NCI-H2107 (cell line): ENCODE results near the gene SEMA4D.

ENCODE experiments used
- DNase-seq: peaks from one replicate; lab custom pipeline; 2025; lab: John Stamatoyannopoulos, UW

SEMA4D gene

GRCh38 chr9:89367281-89367680, 130.6 kb downstream of the SEMA4D start:
- no peak for DNase-seq

DNA sequence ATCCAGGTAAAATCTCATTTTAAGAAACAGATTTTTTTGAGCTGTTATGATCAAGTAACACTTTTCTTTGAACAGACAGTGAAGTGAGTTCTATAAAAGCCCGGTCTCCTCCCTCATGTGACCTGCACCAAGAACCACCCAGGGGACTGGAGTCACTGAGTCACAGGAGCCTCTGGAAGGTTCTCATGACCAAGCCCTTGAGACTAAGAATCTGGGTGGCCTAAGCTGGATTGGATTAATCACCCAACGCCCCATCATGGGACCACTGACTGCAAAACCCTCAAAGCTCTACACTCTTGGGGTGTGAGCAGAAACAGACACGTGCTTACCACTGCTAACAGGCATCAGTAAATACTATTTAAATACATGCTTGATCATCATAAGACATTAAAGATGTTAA, 131.2 kb downstream of the SEMA4D start:
- no peak for DNase-seq

GRCh38 chr9:89365532-89365912, 132.4 kb downstream of the SEMA4D start:
- DNase-seq: no peak

GRCh38 chr9:89364666-89365531, 133.0 kb downstream of the SEMA4D start:
- DNase-seq: no peak

DNA sequence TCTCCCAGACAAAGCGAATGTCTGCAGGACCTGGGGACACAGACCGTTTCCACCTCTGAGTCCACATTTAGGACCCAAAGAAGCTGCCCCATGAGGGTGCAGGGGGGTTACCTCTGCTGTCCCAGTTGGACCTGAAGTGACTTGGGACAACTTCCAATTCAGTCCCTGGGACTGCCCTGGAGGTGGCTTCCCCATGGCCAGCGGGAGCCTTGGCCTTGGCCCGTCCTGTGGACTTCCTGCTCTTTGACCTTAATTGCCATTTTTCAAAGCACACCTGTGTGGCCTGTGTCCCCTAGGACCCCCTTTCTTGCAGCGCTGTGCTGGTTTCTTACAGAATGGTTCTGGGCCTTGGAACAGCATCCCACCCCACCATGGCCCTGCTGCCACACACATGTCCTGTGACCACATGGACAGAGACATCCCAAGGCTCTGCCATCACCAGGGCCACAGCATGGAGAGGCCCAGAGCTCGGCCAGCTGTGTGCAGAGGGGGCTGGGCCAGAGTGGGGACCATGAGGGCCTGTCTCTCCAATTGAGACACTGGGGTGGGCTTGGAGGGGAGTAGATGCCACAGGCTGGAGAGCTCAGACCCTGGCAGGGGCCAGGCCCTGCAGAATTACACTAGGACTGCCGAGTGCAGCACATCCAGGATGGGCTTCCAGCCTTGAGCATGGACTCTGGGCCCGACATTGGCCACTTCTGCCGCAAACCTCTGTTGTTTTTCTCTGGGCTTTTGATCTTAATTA, 133.8 kb downstream of the SEMA4D start:
- no peak for DNase-seq

DNA sequence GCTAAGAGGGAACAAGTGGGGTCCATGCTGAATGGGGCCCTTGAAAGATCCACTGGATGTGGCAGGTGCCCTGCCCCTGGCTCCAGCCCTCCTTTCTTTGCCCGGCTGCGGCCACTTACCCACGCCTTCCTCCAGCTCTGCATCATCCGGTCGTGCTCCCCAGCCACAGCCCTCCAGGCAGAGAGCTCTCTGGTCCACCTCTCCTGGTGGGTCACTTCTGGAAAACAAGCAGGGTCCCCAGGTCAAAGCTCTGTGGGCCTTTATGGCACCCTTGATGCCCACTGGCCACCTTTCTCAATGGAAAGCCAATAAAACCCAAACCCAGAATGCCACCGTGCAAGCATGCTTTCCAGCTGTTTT, 134.6 kb downstream of the SEMA4D start:
- DNase-seq: no peak

DNA sequence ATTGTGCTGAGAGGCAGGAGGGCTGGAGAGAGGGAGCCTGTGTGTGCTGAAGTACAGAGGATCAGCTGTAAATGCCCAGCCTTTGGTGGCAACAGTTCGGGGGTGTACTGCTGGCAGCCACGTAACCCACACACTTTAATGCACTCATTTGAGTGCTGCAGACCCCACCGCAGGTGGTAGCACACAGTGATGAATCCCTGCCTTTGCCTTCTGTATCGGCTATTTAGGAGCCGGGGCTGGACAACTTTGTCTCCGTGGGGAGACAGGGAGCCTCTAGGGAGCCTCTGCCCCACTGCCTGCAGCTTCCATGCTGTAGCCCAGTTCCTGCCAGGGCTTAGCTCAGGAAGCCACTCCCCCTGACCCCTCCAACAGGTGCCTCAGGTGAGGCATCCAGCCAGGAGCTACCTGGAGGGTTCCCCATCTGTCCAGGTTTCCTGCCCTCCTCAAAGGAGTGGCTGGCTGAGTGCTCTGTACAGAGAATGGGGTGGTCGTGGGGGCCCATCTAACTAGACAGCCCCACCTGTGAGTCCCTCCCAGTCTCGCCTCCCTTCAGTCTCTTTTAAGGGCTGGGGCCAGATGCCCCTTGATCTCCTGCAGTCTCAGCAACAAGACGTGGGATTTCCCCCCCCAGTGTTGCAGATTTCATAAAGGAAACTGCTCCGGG, 135.1 kb downstream of the SEMA4D start:
- no peak for DNase-seq

DNA sequence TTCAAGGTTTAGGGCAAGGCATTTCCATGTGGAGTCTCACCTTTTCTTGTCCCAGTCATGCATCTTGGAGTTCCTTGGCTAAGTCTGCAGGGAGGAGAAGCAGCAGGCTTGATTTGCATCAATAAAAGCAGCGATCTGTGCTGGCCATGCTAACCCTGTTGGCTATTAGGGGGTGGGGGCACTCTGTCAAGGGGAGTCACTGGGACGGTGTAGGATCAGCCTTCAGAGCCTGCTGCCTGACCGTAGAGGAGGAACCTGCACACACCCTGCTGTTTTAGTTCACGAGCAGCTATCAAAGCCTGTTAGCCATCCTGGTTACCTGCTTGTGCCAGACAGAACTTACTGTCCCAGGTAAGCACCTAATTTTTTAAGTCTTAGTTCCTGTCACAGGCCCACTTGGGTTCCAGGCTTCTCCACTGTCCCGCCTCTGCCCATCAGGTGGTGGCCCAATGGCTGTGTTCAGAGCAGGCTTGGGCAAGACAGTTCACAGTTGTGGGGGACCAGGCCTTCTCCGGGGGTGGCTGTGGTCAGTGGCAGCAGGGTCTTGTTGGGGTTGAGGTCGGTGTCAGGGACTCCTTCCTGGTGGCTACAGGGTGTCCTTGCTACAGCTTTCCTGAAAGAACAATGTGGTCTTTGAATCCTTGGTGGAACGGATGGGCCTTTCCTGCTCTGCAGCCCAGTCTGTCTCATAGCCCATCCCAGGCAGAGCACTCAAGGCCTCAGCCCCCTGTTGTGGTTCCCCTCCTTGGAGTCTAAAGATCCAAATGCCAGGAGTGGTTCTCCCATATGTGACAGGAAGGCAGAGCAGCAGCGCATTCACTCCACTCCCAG, 135.9 kb downstream of the SEMA4D start:
- DNase-seq: no peak

- no peak for DNase-seq
These were observed 136.9 kb downstream of the SEMA4D start for GRCh38 chr9:89361031-89361430.

GRCh38 chr9:89360465-89360864, 137.4 kb downstream of the SEMA4D start:
- DNase-seq: no peak

GRCh38 chr9:89359751-89360261, 138.1 kb downstream of the SEMA4D start:
- no peak for DNase-seq

DNA sequence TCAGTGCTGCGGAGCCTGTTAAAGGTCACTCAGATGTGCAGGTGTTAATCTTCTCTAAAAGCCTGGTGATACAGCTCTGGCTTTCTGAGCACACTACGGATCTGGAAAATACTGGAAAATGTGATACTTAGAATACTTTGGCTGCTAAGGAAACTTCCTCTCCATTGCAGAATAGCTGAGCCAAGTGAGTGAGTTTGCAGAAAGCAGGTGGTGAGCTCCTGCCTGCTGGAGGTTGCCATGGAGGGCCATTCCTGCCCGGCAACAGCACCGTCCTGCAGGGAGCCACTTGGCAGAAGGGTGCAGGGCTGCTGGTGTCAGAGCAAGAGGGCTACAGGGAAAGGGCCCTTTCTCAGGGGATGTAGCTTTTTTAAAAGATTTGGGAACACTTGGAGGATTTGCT, 138.9 kb downstream of the SEMA4D start:
- DNase-seq: peak; percentile 32

- no peak for DNase-seq
These were observed 139.5 kb downstream of the SEMA4D start for GRCh38 chr9:89358376-89358916.

DNA sequence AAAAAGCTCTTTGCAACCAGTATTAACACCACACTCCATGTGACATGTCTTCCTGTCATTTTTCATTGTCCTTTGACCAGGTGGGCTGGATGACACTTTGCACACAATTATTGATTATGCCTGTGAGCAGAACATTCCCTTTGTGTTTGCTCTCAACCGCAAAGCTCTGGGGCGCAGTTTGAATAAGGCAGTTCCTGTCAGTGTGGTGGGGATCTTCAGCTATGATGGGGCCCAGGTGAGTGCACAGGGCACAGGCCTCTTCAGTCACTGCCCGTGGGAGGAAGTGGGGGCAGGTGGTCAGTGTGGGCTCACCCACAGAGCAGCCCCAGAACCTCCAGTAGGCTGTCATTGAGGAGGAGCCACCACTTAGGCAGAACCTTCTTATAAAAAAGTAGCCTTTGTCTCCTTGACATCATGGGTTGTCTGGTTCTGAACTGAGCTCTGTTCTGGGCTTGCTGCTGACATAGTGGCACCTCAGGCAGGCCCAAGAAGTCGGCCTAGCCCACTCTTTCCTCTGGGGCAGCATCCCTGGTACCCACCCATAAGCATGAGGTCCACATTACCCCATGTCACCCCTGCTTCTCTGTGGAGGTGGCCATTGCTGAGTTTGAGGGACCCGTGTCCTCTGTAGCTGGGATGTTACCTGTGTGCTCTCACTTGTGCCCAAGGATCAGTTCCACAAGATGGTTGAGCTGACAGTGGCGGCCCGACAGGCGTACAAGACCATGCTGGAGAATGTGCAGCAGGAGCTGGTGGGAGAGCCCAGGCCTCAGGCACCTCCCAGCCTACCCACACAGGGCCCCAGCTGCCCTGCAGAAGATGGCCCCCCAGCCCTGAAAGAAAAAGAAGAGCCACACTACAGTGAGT, 140.3 kb downstream of the SEMA4D start:
- no peak for DNase-seq

GRCh38 chr9:89356782-89357181, 141.1 kb downstream of the SEMA4D start:
- no peak for DNase-seq

DNA sequence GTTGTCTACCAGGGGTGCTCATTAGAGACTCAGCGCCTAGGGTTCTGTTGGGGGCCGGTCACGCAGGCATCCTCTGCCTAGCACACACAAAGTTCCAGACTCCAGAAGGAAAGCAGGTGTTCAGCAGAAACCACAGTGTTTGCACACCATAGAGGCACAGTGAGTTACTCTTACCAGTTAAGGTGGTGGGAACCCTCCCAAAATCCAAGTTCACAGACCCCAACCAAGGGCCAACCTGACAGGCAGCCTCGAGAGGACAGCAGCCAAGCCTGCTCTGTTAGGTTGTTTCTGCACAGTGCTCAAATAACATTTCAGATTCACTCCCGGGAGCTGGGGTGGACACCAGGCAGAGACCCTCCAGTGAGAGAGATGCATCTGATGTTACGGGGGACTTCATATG, 143.4 kb downstream of the SEMA4D start:
- no peak for DNase-seq

GRCh38 chr9:89353989-89354388, 143.9 kb downstream of the SEMA4D start:
- no peak for DNase-seq

- DNase-seq: no peak
These were observed 144.9 kb downstream of the SEMA4D start for GRCh38 chr9:89352874-89353649.

DNA sequence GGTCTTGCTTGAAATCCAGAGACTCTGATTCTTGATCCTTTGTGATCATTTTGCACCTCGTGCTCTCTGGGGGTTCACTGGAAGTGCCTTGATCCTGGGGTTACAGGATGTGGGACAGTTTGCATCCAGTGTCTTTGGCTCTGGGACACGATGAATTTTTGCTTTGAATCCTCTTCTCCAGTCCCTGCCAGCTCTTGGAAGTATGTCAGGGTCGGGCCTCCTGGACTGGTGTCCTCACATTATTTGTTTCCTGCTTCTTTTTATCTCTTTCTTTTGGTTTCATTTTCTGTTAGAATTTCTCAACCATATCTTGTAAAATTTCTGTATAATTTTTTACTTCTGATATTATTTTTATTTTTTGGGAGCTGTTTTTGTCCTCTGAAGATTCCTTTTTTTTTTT, 145.5 kb downstream of the SEMA4D start:
- no peak for DNase-seq
